Erythroblast (primary cell): ENCODE results near the gene NOSTRIN.

Experiments
- GATA1 ChIP-seq: IDR thresholded peaks from 2 replicates; pipeline ENCODE4 v1.6.1; 2011; ENCODE audit warnings: low read depth, mild to moderate bottlenecking, control low read depth, low read length, moderate library complexity
- POLR2A ChIP-seq: IDR thresholded peaks from 2 replicates; pipeline ENCODE4 v1.6.1; 2011; ENCODE audit warnings: mild to moderate bottlenecking, low read length

DNA sequence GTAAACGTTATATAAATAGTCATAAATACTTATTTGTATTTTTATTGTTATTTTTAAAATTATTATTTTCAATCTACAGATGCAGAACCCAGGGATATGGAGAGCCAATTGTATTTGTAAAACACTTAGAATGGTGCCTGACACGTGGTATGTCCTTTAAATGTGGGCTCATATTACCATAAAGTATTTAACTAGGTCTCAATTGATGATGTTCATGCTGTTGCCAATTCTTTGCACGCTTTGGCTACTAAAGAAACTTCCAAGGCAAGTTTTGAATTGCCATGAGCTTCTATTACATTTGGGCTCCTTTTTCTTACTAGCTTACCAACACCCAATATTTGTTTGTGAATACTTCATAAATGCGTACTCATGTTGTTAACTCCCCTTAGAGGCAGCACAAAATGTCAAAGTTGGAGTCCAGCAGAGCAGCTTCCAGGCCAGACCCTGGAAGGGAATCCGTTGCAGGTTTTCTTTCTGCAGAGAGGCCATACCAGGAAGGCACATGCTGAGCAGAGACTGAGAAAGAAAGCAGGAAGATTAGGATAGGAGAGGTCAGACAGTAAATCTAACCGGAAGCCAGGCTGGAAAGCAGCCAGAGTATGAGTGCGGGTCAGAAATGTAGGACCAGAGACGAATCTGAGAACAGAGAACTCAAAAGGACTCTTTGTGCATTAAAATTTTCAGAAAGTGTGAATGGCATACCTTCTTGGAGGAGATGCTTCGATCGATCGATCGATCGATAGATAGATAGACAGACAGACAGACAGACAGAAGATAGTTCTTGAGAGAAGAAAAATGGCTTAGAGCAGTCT is 4.2 kb upstream of the NOSTRIN start:
- TF ChIP-seq POLR2A (no peak), GATA1 (no peak)
